ENCODE measurements around the gene ARHGEF2.
"Not testable (repeated sequence)": the region's sequence is repeated elsewhere in the genome, so short reads cannot be mapped to it uniquely, and the experiment has no call there.

ARHGEF2 gene

GRCh38 chr1:155990005-155990739, 11.8 kb upstream of the ARHGEF2 start:
- no peak for DNase-seq

DNA sequence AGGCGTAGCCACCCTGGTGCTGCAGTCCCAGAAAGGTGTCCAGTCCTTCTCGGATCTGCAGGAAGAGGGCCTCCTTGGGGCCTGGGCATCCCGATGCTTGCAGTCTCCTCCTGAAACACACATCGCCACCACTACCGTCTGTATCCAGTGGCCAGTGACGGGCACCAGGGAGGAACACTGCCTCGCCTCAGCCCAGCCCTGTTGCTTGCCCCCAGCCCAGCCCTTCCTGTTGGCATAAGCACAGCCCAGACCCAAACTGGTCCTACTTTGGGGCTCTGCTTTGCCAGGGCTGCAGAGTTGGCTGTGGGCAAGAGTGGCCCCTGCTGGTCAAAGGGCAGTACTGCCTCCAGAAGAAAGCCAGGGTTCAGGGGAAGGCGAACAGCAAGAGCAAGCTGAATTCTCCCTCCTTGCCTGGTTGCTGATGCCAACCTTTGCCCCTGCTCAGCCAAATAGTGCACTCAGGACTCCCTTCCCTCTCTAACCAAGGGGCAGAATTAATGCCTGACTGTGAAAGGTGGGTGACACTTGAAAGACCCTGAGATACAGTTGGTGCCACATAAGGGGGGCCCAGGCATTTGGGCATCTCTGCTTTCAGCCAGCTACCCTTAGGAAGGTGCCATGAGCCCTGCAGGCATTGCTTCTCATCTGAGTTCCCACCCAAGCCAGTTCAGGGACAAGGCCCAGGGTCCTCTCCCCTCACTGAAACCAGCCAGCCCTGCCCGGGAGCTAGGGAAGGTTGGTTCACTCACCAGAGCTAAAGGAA, 11.1 kb upstream of the ARHGEF2 start:
- peak; percentile 60 for DNase-seq

- not testable (repeated sequence) for DNase-seq
Observed at GRCh38 chr1:155984903-155985645, 6.7 kb upstream of the ARHGEF2 start.

GRCh38 chr1:155984341-155984740, 6.0 kb upstream of the ARHGEF2 start:
- no peak for DNase-seq

GRCh38 chr1:155983191-155984024, 5.1 kb upstream of the ARHGEF2 start:
- peak; percentile 67 for DNase-seq

DNA sequence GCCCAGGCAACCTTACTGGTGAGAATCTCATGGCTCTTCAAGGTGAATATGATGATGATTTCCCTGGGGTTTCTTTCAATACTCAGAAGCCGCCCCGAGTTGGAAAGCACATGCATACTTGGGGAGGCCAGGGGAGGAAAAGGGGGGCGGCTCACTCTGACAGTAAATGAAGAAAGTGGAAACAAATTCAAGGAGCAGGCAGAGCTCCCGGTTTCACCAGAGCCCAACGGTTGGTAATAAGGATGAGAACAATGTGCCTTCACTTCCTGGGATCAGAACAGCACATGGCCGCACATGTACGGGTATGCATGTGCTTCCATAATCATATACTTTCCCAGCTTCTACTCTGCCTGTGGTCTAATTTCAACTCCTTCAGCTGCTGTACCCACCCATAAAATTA, 3.8 kb upstream of the ARHGEF2 start:
- no peak for DNase-seq

DNA sequence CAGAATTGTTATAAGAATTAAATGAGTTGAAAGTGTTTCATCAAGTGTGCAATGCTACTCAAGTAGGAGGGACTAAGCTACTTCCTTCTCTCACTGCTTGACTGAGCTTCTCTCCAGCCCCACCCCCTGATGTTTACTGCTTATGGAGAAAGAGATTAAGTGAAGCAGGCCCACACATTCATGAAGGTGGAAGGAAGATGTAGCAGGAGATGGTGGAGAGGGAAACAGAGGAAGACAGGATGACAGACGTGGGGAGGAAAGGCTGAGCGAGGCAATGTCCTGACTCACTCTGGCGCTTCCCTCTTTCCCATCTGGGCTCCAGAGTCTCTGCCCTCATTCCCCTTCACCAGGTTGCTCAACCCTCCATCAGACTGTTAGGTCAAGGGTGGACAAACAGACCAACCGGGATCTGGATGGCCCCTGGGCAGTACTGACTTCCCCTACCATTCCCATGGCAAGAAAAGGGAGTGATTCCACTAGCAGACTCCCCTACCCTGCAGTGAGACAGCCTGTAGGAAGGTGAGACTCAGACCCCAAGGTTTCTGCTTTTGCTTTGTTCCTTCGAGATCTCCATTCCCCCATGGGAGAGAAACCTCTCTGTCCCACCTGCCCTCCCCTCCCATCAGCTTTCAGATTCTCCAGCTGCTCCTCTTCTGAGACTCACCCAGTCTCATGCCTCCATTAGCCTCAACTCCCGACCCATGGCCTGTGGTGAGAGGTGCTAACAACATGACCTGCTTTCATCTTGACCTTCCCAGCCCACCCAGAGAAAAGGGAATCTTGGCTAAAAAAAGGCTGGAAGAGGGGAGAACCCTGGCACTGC, 3.1 kb upstream of the ARHGEF2 start:
- no peak for DNase-seq

GRCh38 chr1:155979597-155980343, 1.4 kb upstream of the ARHGEF2 start:
- DNase-seq = no peak

DNA sequence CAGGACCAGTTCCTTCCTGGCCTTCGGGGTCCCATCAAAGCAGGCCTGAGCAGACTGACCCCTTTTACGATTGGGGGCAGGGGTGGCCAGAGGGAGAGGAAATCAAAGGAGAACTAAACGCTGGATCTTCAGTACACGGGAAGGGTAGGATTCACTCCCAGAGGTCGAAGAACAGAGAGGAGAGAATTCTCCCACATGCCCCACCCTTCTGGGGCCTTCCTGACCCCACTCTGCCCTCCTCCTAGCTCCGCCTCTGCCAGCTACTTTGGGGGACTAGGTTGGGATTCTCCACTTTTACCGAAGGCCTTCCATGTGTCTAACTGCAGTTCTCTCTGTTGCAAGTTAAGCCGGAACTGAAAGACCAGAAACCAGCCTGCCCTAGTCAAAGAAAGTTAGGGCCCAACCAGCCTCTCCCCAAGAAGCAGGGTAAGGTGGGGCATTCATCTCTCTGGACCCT, 654 bp upstream of the ARHGEF2 start:
- no peak for DNase-seq

DNA sequence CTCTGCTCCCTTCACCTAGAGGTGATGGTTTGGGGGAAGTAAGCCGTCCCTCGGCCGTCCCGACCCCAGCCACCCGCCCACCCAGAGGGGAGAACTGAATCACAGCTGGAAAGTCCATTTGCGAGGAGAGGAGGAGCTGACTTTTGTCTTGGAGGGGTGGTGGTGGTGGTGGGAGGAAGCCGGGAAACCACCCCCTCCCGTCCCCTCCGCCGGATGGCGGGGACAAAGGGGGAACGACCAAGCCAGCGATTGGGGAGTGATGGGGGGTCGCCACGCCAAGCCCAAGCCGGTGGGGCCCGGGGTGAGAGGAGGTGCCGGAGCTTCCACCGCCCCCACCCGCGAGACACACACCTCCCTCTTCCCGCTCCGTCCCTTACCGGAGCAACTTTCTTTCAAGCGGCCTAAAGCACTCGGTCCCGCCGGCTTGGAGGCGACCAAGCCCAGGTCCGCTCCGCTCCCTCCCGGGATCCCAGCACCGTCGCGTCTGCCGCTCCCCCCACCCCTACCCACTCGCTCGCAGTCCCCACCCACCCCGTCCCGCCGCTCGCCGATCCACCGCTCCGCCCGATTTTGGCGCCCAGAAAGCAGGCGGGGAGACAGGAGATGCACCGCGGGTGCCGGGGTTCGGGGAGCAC, 540 bp downstream of the ARHGEF2 start:
- DNase-seq = no peak

- no peak for DNase-seq
Observed at GRCh38 chr1:155976913-155977689, 1.2 kb downstream of the ARHGEF2 start.

GRCh38 chr1:155976062-155976912, 2.1 kb downstream of the ARHGEF2 start:
- DNase-seq = no peak

DNA sequence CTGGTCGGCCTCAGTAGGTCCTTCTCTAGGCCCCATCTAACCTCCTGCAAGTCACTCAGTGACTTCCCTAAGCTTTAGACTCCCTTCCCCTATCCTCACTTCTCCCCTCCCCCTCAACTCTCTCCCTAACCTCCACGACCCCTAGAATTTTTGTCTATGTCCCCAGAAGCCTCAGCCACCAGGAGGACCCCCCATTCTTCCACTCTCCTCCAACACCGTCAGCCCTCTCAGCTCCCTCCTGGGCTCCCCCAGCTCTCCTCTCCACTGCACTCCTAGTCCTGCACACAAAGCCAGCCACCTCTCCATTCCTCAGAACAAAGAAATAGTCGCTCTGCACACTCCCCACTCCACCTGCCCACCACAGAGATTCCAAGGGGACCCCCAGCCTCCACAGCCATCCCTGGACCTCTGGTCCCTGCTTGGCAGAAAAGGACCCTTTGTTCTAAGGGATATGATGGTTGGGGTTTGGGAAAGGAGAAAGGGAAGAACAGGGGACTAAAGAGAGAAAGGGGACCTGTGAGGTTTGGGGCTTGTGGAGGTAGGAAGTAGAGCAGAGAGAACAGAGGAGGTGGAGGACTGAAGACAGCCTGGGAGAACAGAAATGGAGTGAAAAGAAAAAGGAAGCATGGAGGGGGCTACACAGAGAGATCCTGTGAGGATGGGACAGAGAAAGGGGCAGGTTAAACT, 2.8 kb downstream of the ARHGEF2 start:
- DNase-seq = no peak

DNA sequence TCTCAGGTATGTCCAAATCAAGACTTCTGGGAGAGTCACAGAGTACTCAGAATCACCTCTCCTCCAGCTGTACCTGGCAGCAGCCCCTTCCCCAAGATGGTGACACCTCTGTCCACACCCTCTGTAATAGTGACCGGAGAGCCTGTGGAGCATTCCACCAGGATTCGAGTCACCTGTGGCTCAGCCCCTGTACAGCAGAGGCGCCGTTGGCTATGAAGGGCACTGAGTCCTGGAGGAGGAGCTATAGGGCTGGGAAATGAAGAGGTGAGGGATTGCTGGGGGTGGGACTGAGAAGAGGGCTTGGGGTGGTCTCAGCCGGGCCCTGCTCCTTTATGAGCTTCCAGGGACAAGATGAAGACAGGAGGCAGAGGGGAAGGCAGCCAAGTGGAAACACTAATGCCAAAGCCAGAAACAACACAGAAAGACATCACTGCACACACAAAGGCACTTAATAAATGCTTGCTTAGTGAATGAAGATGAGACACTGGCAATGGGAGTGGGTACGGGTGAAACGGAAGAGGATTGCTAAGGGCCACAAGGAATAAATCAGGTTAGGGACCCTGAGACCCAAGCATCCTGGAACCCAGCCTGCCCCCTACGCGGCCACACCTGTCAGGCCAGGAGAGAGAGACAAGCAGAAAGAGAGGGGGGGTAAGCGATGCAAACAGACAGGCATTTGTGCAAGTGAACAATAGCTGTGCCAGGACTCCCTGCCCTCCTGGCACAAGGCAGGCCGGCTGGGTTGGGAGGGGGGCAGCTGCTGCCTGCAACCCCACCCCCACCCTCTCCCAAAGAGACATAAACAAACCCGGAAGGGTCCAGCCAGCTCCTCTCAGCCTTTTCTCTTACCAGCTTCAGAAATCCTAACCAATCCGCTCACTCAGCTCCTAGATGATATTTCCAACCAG, 3.9 kb downstream of the ARHGEF2 start:
- no peak for DNase-seq

GRCh38 chr1:155973723-155974122, 4.6 kb downstream of the ARHGEF2 start:
- no peak for DNase-seq

- DNase-seq = no peak
Observed at GRCh38 chr1:155971910-155972809, 6.2 kb downstream of the ARHGEF2 start.

Measured in T1000 (cell line).